ENCODE data around the gene SF3B3.

Gene SF3B3

GRCh38 chr16:70493802-70494201 lies 29.8 kb upstream of the SF3B3 start:
- TF ChIP-seq CTCF (conservative IDR thresholded peaks at IDR 0.05; ENCODE audit: control insufficient read depth, insufficient read depth, low read depth, low read length) = no peak
- H3K4me3 ChIP-seq (ENCODE audit: control insufficient read depth, low read depth, low read length) = no peak overlapping the region
- DNase-seq (ENCODE audit: low read depth) = peak; percentile 13

- no peak overlapping the region for H3K4me3 ChIP-seq (ENCODE audit: control insufficient read depth, low read depth, low read length)
- no peak for DNase-seq (ENCODE audit: low read depth)
- TF ChIP-seq CTCF (conservative IDR thresholded peaks at IDR 0.05; ENCODE audit: control insufficient read depth, insufficient read depth, low read depth, low read length) = no peak
These were observed 29.3 kb upstream of the SF3B3 start for GRCh38 chr16:70494202-70494770.

- no peak for TF ChIP-seq CTCF (conservative IDR thresholded peaks at IDR 0.05; ENCODE audit: control insufficient read depth, insufficient read depth, low read depth, low read length)
- no peak for DNase-seq (ENCODE audit: low read depth)
- no peak overlapping the region for H3K4me3 ChIP-seq (ENCODE audit: control insufficient read depth, low read depth, low read length)
These were observed 28.8 kb upstream of the SF3B3 start for GRCh38 chr16:70494777-70495176.

GRCh38 chr16:70495425-70496182 lies 28.0 kb upstream of the SF3B3 start:
- H3K4me3 ChIP-seq (ENCODE audit: control insufficient read depth, low read depth, low read length) = no peak overlapping the region
- no peak for DNase-seq (ENCODE audit: low read depth)
- no peak for TF ChIP-seq CTCF (conservative IDR thresholded peaks at IDR 0.05; ENCODE audit: control insufficient read depth, insufficient read depth, low read depth, low read length)

GRCh38 chr16:70496513-70496912 lies 27.1 kb upstream of the SF3B3 start:
- no peak for DNase-seq (ENCODE audit: low read depth)
- TF ChIP-seq CTCF (conservative IDR thresholded peaks at IDR 0.05; ENCODE audit: control insufficient read depth, insufficient read depth, low read depth, low read length) = no peak
- no peak overlapping the region for H3K4me3 ChIP-seq (ENCODE audit: control insufficient read depth, low read depth, low read length)

- no peak for TF ChIP-seq CTCF (conservative IDR thresholded peaks at IDR 0.05; ENCODE audit: control insufficient read depth, insufficient read depth, low read depth, low read length)
- peak; percentile 29 for DNase-seq (ENCODE audit: low read depth)
- no peak overlapping the region for H3K4me3 ChIP-seq (ENCODE audit: control insufficient read depth, low read depth, low read length)
These were observed 14.9 kb upstream of the SF3B3 start for GRCh38 chr16:70508752-70509151.
